Measurements from ENCODE around the gene PSAP.

DNA sequence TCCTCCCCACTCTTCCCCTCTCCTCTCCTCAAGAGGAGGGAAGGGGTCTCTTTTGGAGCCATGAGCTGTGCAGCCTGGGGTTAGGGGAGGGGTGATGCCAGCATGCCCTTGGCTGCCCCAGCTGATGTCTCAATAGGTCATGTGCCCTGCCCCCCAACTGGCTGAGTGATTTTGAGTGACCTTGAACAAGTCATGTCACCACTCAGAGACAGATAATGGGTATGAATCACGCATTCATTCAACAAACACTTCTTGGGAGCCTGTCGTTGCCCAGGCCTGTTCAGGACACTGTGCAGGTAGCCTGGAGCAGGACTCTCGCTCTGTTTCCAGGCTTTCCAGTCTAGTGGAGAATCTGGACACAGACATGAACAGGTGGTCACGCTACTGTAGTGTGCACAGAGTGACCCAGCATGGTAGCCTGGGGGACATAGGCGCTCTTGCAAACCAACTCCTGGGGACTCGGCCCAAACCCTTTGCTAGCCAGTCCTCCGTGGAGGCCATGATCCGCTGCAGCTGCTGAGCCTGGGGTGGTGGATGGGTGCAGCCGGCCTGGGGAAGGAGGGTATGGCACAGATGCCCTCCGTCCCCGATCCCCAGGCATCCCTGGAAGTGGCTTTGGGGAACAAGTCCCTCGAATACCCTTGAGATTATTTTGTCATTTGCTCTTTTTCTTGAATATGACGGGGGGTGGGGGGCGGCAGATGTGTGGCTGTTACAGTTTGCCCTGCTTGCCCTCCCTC lies 49.6 kb upstream of the PSAP start:
- TF ChIP-seq, protein P1, sequence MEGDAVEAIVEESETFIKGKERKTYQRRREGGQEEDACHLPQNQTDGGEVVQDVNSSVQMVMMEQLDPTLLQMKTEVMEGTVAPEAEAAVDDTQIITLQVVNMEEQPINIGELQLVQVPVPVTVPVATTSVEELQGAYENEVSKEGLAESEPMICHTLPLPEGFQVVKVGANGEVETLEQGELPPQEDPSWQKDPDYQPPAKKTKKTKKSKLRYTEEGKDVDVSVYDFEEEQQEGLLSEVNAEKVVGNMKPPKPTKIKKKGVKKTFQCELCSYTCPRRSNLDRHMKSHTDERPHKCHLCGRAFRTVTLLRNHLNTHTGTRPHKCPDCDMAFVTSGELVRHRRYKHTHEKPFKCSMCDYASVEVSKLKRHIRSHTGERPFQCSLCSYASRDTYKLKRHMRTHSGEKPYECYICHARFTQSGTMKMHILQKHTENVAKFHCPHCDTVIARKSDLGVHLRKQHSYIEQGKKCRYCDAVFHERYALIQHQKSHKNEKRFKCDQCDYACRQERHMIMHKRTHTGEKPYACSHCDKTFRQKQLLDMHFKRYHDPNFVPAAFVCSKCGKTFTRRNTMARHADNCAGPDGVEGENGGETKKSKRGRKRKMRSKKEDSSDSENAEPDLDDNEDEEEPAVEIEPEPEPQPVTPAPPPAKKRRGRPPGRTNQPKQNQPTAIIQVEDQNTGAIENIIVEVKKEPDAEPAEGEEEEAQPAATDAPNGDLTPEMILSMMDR (IDR thresholded peaks at IDR 0.05; ENCODE audit: poor library complexity) = no peak
- TF ChIP-seq EZH2phosphoT487 (IDR thresholded peaks at IDR 0.05; ENCODE audit: low read depth, severe bottlenecking, unreplicated experiment) = no peak

Data from hepatocyte (in vitro differentiated cells).